Heart right ventricle (tissue), 16 donors: ENCODE data around the gene TCTA. TPM values are rescaled to one million over a fixed set of nuclear protein-coding genes. Genes with fewer than 3 reads are reported as not detected.
"Not testable (repeated sequence)": the region's sequence is repeated elsewhere in the genome, so short reads cannot be mapped to it uniquely, and the experiment has no call there.

Source experiments
- ATAC-seq, 8 donors: fragments of 200-7000 bp; cut with Tn5 transposase; one replicate each; pipeline ENCODE4 v1.9.1; 2020; ENCODE audit warnings: mild to moderate bottlenecking in 8 of 8, moderate library complexity in 8 of 8, moderate number of reproducible peaks in 1 of 8
- DNase-seq, 2 donors: peaks; one replicate each; pipeline ENCODE4 v3.0.0-alpha.2; 2020
- H3K27ac ChIP-seq, 10 donors: fragments of 200-600 bp; sonication (generic) in 2 of 10; one replicate each; pipeline versions ENCODE4 v1.5.0 to v1.8.0; 2020 to 2022; ENCODE audit warnings: mild to moderate bottlenecking in 3 of 10
- H3K27me3 ChIP-seq, 7 donors: fragments of 200-600 bp; one replicate each; pipeline ENCODE4 v1.8.0; 2021 to 2022; ENCODE audit warnings: mild to moderate bottlenecking in 2 of 7
- H3K36me3 ChIP-seq, 9 donors: fragments of 200-600 bp; sonication (generic) in 1 of 9; one replicate each; pipeline versions ENCODE4 v1.5.0 to v1.8.0; 2020 to 2022; ENCODE audit warnings: mild to moderate bottlenecking in 2 of 9
- H3K4me1 ChIP-seq, 9 donors: fragments of 200-600 bp; sonication (generic) in 1 of 9; one replicate each; pipeline versions ENCODE4 v1.5.0 to v1.8.0; 2020 to 2022; ENCODE audit warnings: mild to moderate bottlenecking in 4 of 9
- H3K4me3 ChIP-seq, 10 donors: fragments of 200-600 bp; sonication (generic) in 2 of 10; one replicate each; pipeline versions ENCODE4 v1.5.0 to v1.8.0; 2020 to 2022; ENCODE audit warnings: mild to moderate bottlenecking in 7 of 10, moderate library complexity in 2 of 10
- H3K9me3 ChIP-seq, 11 donors: fragments of 200-600 bp in 10 of 11; sonication (generic) in 2 of 11; one replicate each; pipeline versions ENCODE4 v1.5.0 to v1.8.0; 2013 to 2022; ENCODE audit warnings: mild to moderate bottlenecking in 2 of 11, control low read depth in 1 of 11, moderate library complexity in 1 of 11
- CTCF ChIP-seq, 9 donors: fragments of 200-600 bp; sonication (generic) in 2 of 9; IDR thresholded peaks; one replicate each; pipeline versions ENCODE4 v1.5.0 to v1.8.0; 2021 to 2022; ENCODE audit warnings: antibody characterized with exemption in 9 of 9, mild to moderate bottlenecking in 5 of 9, moderate library complexity in 1 of 9
- WGBS, 2 donors: extraction: QIAGEN DNeasy Blood & Tissue Kit; methylation state at CpG; one replicate each; pipeline ENCODE4 v1.1.7; 2013; ENCODE audit warnings: inconsistent platforms in 1 of 2; 5-methylcytosine and 5-hydroxymethylcytosine counted together
- intact Hi-C, 10 donors: fragments of 100-400 bp; cut with DNase I; formaldehyde crosslinking; loops; one replicate each; pipeline versions ENCODE4 v1.11.1 to v1.14.2; 2022
- polyA plus RNA-seq, 2 donors: library from polyadenylated mRNA; stranded (reverse); fragments of 200-250 nt; gene quantifications; one replicate each; pipeline ENCODE4 v1.2.3, GENCODE V29; 2013
- total RNA-seq, 10 donors: library from RNA; stranded (reverse); fragmentation: NEBNext Ultra II Directional in 3 of 10; extraction: Animal tissue kit (Norgen Biotek cat#: 25700) in 3 of 10; gene quantifications; one replicate each; pipeline versions ENCODE4 v1.2.1 to v1.2.4, GENCODE V29; 2021 to 2023
- donor health status: Arrhythmogenic right ventricular cardiomyopathy.
- donor health status: ischemic (EF 13 %, LVEDD 7.1; RV severe dilation, severe dysfunction).
- donor health status: healthy with polysubstance abuse.
- donor health status: DM: no; HTN: yes; CAD: no.
- donor health status: DM: no; HTN: no; CAD: no.
- donor health status: ischemic (EF 25% LVEDD 6.9; RV normal size, moderate dysfunction).
- donor health status: ischemic (EF 25% LVEDD 5.7; RV mildly dilated, moderate dysfunction).
- donor health status: healthy.
- donor health status: DM: yes; HTN: yes; CAD: no.
- donor health status: Ischemic cardiomyopathy.
- donor health status: ischemic (EF 35%, LVEDD 5.7; RV mildly dilated, moderate dysfunction).
- donor health status: nonischemic (EF 11% LVEDD 7.7; RV severe dilation, severe dysfunction).
- donor health status: DM: yes; HTN: yes; CAD: no.
- donor health status: PGD.
- donor health status: ischemic (EF 29% LVEDD 5.4; RV normal size, mild dysfunction).
- donor health status: nonischemic (EF 23%, LVEDD 6.1; RV moderate dilation, normal function).

Gene TCTA
- total and polyA plus RNA-seq, 12 donors = 13.9 to 22.6 (median 17.6) TPM

GRCh38 chr3:49397470-49397869, 14.8 kb upstream of the TCTA start:
- DNase-seq (peak in 1 of 2 donors; percentile 72), ATAC-seq (peak; percentile 78 to 92 (median 85))
- intact Hi-C loops = no loop called here
- Histone ChIP-seq H3K27me3 (no peaks in the 10 kb centered on the region), H3K36me3 (peaks cover 0 to 66% (median 0%) of the 10 kb centered on the region in 9 donors), H3K4me1 (peaks cover 12 to 95% (median 82%) of the 10 kb centered on the region in 9 donors), H3K9me3 (no peaks in the 10 kb centered on the region), H3K27ac (peak overlapping the region in 8 of 10 donors; percentile 46 to 86 (median 67)), H3K4me3 (peak overlapping the region in 3 of 10 donors; percentile 0 to 35 (median 17))
- WGBS, 2 donors = 31 to 32% methylated on average over 4 of the region's 4 CpGs
- no peak for TF ChIP-seq CTCF (IDR thresholded peaks at IDR 0.05)

- ATAC-seq = no peak
- 96 to 98% methylated on average over 3 of the region's 3 CpGs for WGBS, 2 donors
- no peak for DNase-seq
- Histone ChIP-seq H3K36me3 (peaks cover 0 to 63% (median 0%) of the 10 kb centered on the region in 9 donors), H3K27me3 (no peaks in the 10 kb centered on the region), H3K4me3 (no peak overlapping the region), H3K4me1 (peaks cover 12 to 90% (median 69%) of the 10 kb centered on the region in 9 donors), H3K27ac (peak overlapping the region in 1 of 10 donors; percentile 3), H3K9me3 (no peaks in the 10 kb centered on the region)
- intact Hi-C loops = no loop called here
- no peak for TF ChIP-seq CTCF (IDR thresholded peaks at IDR 0.05)
These were observed 12.8 kb upstream of the TCTA start for GRCh38 chr3:49399461-49399860.

DNA sequence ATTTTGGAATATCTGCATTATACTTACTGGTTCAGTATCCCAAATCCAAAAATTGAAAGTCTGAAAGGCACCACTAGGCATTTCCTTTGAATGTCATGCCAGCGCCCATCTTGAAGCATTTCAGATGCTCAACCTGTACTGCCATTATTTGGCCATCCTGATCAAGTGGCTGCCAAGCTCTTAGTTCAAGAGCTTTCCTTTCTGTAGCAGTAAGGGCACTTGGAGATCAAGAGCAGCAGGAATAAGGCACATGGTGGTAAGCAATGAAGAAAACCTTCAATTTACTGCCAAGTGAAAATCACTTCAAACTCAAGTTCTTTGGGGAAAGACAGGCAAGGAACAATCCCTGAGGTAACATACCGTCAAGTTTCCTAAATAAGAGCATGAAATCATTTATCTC, 10.5 kb upstream of the TCTA start:
- no peaks in the 10 kb centered on the region for H3K27me3 ChIP-seq
- TF ChIP-seq CTCF (IDR thresholded peaks at IDR 0.05) = no peak
- intact Hi-C loops = loop anchor here in 1 of 10 donors (5.0 kb wide), 1 partner anchor 39 kb away; no protein-coding TSS in a partner anchor
- 81 to 85% methylated on average over 2 of the region's 2 CpGs for WGBS, 2 donors
- DNase-seq (no peak), ATAC-seq (no peak)
- H3K4me1 ChIP-seq = peaks cover 12 to 91% (median 72%) of the 10 kb centered on the region in 9 donors
- H3K9me3 ChIP-seq = no peaks in the 10 kb centered on the region
- no peak overlapping the region for H3K4me3 ChIP-seq
- peak overlapping the region in 1 of 10 donors; percentile 18 for H3K27ac ChIP-seq
- peaks cover 0 to 49% (median 0%) of the 10 kb centered on the region in 9 donors for H3K36me3 ChIP-seq

GRCh38 chr3:49403891-49404290, 8.3 kb upstream of the TCTA start:
- H3K27ac ChIP-seq = no peak overlapping the region
- H3K36me3 ChIP-seq = peaks cover 0 to 37% (median 0%) of the 10 kb centered on the region in 9 donors
- H3K27me3 ChIP-seq = no peaks in the 10 kb centered on the region
- WGBS, 2 donors = 98% methylated on average over 5 of the region's 5 CpGs
- H3K9me3 ChIP-seq = no peaks in the 10 kb centered on the region
- no peak for ATAC-seq
- no peak overlapping the region for H3K4me3 ChIP-seq
- no peak for DNase-seq
- intact Hi-C loops = loop anchor here in 1 of 10 donors (5.0 kb wide), 1 partner anchor 42 kb away; no protein-coding TSS in a partner anchor
- no peak for TF ChIP-seq CTCF (IDR thresholded peaks at IDR 0.05)
- peaks cover 6 to 91% (median 71%) of the 10 kb centered on the region in 9 donors for H3K4me1 ChIP-seq

DNA sequence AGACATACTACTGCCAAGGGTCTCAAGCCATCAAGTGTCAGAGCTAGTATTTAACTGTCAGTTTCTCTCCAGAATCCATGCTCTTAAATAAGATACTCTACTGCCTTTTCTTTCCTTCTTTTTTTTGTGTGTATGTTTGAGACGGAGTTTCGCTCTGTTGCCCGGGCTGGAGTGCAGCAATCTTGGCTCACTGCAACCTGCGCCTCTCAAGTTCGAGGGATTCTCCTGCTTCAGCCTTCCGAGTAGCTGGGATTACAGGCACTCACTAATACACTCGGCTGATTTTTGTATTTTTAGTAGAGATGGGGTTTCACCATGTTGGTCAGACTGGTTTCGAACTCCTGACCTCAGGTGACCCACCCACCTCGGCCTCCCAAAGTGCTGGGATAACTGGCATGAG, 6.7 kb upstream of the TCTA start:
- not testable (repeated sequence) for H3K4me3 ChIP-seq, DNase-seq, ATAC-seq, H3K27me3 ChIP-seq, H3K9me3 ChIP-seq
- 35 to 47% methylated on average over 9 of the region's 9 CpGs for WGBS, 2 donors
- H3K4me1 ChIP-seq = peaks cover 4 to 91% (median 70%) of the 10 kb centered on the region in 9 donors
- peaks cover 0 to 35% (median 0%) of the 10 kb centered on the region in 9 donors for H3K36me3 ChIP-seq
- intact Hi-C loops = loop anchor here in 1 of 10 donors (5.0 kb wide), 1 partner anchor 48 kb away; the partner anchor contains the start of gene GPX1
- peak overlapping the region in 6 of 10 donors; percentile 1 to 48 (median 24) for H3K27ac ChIP-seq
